DMS79 (cell line): Measurements from ENCODE around the gene MEMO1.
"Not testable (repeated sequence)": the region's sequence is repeated elsewhere in the genome, so short reads cannot be mapped to it uniquely, and the experiment has no call there.

Source experiments
- DNase-seq: peaks from one replicate; lab custom pipeline; 2025; lab: John Stamatoyannopoulos, UW

MEMO1 gene

DNA sequence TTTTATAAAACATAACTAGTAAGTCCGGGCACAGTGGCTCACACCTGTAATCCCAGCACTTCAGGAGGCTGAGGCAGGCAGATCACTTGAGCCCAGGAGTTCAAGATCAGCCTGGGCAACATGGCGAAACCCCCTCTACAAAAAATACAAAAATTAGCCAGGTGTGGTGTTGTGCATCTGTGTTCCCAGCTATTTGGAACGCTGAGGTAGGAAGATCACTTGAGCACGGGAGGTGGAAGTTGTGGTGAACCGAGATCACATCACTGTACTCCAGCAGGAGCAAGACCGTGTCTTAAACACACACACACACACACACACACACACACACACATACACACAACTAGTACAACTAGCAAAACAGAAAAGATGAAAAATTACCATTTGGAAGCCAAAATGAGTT is 103.3 kb downstream of the MEMO1 start:
- not testable (repeated sequence) for DNase-seq

DNA sequence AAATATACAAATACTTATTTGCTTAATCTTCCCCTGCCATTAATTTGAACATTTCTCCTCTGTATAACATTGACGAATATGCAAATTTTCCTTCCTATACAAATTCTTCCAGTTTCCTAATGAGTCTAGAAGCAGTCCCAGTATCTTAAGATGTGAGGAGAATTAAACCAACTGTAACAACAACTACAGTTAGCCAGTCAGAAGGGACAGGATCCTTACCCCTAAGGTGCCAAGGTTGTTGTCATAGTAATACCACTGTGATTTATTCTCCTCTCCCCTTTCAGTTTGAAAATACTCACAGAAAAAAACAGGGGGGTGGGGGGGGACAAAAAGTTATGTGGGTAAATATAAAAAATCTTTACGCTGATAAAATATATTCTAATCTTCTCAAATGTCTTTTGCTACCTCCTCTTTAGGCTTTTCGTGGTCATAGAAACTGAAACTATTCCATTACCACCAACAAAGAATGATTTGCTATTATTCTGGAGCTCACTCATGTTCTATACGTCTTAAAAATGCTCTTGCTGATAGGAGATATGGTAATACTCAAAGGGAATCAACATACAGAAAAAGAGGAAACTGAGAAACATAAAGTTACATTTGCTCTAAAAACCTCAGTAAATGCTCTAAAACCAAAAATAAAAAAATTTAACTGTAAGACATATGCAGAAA is 107.6 kb downstream of the MEMO1 start:
- no peak for DNase-seq

DNA sequence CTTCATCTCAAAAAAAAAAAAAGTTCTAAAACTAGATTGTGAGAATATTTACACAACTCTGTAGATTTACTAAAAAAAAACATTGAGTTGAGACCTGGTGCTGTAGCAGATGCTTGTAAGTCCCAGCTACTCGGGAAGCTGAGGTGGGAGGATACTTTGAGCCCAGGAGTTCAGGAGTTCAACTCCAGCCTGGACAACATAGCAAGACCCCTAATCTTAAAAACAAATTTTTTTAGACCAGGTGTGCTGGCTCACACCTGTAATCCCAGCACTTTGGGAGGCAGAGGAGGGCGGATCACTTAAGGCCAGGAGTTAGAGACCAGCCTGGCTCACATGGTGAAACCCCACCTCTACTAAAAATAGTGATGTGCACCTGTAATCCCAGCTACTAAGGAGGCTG is 108.9 kb downstream of the MEMO1 start:
- no peak for DNase-seq

DNA sequence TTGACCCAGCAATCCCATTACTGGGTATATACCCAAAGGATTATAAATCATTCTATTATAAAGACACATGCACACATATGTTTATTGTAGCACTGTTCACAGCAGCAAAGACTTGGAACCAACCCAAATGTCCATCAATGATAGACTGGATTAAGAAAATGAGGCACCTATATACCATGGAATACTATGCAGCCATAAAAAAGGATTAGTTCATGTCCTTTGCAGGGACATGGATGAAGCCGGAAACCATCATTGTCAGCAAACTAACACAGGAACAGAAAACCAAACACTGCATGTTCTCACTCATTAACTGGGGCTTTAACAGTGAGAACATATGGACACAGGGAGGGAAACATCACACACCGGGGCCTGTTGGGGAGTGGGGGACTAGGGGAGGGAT is 110.7 kb downstream of the MEMO1 start:
- not testable (repeated sequence) for DNase-seq

DNA sequence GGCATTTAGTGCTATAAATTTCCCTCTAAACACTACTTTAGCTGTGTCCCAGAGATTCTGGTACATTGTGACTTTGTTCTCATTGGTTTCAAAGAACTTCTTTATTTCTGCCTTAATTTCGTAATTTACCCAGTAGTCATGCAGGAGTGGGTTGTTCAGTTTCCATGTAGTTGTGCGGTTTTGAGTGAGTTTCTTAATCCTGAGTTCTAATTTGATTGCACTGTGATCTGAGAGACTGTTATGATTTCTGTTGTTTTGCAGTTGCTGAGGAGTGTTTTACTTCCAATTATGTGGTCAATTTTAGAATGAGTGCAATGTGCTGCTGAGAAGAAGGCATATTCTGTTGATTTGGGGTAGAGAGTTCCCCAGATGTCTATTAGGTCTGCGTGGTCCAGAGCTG is 112.5 kb downstream of the MEMO1 start:
- DNase-seq, result not testable (repeated sequence)

DNA sequence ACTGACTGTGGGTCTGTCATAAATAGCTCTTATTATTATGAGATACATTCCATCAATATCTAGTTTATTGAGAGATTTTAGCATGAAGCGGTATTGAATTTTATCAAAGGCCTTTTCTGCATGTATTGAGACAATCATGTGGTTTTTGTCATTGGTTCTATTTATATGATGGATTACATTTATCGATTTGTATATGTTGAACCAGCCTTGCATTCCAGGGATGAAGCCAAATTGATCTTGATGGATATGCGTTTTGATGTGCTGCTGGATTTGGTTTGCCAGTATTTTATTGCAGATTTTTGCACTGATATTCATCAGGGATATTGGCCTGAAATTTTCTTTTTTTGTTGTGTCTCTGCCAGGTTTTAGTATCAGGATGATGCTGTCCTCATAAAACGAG is 113.5 kb downstream of the MEMO1 start:
- DNase-seq, result not testable (repeated sequence)

DNA sequence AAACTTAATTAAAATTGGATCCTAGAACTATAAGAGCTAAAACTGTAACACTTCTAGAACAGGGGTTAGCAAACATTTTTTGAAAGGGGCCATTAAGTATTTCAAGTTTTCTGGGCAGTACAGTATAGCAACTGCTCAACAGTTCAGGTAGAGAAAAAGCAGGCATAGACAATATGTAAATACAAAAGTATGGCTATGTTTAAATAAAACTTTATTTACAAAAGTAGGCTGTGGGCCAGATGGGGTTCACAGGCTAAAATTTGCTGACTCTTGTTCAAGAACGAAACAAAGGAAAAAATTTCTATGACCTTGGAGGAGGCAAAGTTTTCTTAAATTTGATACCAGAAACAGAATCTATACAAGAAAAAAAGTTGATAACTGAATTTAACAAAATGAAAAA is 114.5 kb downstream of the MEMO1 start:
- DNase-seq, result no peak

DNA sequence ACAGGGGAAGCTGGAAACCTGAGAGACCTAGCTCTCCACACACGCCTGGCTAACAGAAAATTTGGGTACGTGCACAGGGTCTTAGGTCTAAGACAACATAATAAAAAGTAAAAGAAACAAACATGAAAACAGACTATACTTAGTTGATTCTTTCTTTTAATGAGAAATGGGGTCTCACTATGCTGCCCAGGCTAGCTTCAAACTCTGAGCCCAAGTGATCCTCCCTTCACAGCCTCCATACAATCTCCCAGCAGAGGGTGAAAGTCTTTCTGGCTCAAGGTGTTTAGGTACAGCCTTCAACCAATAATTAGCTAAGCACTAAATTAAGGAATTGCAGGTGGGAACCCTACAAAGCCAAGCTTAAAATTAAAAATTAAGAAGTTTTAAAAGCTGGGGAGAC is 116.2 kb downstream of the MEMO1 start:
- no peak for DNase-seq

DNA sequence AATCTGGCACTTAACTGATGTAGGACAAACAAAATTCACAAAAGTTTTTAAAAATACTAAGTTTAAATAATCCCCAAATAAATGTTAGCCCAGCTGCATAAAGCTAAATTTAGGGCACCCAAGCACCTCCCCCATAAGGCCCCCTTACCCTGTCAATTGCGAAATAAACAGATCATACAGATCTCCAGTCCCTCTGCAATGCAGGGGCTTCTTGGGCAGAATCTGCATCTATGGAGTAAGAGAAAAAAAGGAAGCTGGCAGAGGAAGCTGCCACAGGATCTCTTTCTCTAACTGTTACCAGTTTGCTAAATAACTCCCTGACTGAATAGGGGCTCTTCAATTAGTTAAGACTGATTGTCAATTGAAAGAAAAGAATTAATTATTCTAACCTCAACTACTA is 117.7 kb downstream of the MEMO1 start:
- DNase-seq, result no peak

DNA sequence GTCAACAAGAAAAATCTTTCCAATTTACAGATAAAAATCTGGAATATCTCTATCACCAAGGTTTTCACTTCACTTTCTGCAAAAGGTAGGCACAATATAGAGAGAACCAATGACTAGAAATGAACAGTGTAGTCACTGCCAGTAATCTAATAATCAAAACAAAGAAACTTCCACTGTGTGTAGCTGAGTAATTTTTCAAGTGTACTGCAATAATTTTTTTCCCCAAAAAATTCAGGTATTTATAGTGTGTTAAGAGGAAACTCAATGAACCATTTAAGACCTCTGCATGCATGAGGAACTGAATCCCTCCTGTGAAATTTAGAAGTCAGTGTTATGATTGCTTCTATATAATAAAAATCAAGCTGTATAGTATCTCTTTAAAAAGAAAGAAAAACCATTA is 121.8 kb downstream of the MEMO1 start:
- DNase-seq, result no peak

DNA sequence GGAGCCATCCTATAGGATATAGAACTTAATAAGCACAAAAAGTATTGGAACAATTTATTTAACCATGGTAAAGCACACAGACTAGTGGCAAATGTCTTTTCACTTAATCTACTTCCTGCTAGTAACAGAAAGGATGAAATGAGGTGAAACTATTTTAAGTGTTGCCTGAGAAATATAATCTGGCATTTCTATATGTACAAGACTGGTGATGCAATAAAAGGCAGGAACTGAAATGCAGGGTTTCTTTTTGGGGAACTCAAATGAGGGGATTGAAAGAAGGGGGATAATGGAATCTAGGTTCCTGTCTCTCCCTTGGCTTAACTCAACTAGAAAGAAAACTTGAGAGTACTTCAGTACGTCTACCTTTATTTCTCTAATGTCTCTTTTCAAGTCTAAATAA is 122.3 kb downstream of the MEMO1 start:
- no peak for DNase-seq

DNA sequence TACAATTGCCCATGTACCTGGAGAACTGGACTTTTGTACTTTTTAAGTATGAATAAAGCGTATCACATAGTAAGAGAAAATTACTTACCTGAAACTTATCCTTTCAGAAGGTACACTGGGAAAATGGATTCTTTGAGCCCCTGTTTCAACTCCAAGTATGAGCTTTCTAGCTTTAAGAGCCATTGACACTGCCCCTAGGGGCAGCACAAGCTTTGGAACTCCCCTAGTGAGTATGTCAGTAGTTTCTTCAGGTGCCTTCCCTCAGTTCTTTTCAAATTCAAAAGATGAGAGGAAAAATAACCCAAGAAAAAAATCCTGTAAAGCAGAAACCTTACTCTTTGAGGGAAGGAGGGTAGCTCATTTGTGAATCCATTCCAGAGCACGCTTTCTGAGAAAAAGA is 124.1 kb downstream of the MEMO1 start:
- no peak for DNase-seq

DNA sequence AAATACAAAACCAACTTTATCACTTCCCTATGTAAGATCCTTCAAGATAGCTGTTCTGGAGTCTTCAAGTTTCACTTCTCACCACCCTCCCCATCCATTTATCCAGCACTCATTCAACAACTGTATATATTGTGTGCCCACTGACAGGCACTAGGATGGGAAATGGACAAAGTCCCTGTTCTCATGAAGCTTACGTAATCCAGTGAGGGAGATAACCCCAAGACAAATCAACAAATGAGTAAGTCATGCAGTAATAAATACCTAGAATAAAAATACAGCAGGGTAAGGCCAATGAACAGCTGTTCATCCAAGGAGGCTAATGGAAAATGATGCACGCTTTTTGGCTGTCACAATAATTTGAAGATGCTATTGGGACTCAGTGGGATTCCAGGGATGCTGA is 133.8 kb downstream of the MEMO1 start:
- DNase-seq, result no peak

DNA sequence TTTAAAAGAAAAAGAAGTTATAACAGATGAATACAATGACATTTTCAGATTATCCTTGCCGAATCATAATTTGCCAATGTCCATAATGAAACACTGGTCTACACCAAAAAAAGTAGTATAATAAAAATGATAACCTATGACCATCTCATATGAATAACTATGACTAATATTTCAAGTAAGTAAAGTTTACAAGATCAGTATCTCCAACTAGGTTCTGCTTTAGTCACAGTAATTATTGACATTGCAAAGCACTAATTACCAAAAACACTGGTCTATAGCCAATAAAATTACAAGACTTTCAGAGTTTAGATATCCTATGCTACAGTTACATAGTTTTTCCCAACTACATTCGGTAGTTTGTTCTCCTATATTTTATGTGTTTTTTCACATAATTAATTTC is 136.7 kb downstream of the MEMO1 start:
- DNase-seq, result no peak

DNA sequence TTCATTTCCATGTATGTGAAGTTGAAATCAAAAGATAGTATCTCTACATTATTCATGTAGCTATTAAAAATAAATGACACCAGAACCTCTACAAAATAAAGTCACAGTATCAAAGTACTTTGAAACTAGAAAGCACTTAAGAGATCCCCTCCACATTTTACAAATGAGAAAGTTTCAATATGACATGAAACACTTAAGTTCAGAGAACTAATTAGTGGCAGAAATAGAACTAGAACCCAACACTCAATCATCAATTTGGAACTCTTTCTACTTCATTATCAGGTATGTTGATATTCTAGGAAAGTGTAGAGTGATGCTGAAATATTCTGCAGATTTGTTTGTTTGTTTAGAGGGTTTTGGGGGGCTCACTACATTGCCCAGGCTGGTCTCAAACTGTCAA is 145.6 kb downstream of the MEMO1 start:
- DNase-seq, result no peak

DNA sequence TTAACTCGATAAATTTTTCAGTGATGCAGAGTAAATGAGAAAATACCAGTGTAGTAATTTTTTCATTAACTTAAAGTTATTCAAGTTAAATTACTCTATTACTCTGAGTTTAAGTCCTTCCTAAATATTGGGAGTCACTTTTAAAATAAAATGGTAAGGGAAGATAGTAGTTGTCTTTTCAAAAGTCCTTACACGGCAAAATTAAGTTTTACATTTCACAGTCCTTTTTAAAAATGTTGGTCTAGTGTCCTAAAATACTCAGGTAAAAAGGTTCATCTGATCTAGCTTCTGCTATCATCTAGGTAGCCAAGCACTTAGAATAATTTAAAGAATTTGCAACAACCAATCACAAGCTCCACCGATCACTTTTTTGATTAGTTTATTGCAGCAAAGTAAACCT is 146.9 kb downstream of the MEMO1 start:
- no peak for DNase-seq

DNA sequence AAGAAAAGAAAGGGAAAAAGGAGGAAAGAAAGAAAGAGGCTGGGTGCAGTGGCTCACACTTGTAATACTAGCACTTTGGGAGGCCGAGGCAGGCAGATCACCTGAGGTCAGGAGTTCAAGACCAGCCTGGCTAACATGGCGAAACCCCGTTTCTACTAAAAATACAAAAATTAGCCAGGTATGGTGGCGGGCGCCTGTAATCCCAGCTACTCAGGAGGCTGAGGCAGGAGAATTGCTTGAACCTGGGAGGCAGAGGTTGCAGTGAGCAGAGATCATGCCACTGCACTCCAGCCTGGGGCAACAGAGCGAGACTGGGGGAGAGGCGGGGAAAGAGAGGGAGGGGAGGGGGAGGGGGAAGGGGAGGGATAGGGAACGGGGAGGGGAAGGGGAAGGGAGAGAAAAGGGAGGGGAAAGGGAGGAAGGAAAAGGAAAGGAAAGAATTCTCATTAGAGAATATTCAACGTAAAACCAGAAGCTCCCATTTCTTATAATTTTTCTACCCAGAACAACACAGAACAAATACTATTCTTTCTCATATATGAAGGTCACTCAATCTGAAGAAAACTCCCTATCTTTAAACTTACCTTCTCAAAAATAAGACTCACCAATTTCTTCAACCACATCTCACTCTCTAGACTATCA is 147.7 kb downstream of the MEMO1 start:
- not testable (repeated sequence) for DNase-seq

DNA sequence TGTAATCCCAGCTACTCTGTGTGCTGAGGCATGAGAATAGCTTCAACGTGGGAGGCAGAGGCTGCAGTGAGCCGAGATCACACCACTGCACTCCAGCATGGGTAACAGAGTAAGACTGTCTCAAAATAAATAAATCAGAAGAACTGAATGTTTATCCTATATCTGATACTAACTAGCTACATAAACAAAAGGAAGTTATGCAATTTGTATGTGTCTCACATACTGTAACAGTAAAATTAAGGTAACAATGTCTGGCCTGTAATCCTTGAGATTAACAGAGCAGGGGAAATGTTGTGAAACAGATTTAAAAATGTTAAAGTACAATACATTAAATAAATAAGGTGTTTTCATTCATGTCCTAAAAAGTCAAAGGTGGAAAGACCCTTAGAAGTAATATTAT is 150.8 kb downstream of the MEMO1 start:
- DNase-seq, result no peak

DNA sequence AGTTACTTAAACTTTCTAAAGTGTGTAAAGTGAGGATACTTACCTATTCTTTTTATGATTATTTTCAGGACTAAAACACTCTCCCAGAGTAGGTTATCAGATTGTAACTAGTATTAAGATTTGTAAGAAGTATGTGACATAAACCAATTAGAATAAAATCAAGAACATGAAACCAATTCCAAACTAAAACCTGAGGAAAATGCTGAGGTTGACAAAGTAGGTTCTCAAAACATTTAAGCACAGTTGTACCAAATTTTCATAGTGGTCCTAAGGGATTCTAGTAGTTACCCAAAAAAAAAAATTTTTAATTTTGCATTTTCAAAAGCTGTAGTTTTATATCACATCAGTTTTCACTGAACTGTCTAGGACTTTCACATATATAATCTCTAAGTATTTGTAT is 157.3 kb downstream of the MEMO1 start:
- DNase-seq, result no peak

DNA sequence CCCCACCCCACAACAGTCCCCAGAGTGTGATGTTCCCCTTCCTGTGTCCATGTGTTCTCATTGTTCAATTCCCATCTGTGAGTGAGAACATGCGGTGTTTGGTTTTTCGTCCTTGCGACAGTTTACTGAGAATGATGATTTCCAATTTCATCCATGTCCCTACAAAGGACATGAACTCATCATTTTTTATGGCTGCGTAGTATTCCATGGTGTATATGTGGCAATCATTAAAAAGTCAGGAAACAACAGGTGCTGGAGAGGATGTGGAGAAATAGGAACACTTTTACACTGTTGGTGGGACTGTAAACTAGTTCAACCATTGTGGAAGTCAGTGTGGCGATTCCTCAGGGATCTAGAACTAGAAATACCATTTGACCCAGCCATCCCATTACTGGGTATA is 168.7 kb downstream of the MEMO1 start:
- DNase-seq, result not testable (repeated sequence)

DNA sequence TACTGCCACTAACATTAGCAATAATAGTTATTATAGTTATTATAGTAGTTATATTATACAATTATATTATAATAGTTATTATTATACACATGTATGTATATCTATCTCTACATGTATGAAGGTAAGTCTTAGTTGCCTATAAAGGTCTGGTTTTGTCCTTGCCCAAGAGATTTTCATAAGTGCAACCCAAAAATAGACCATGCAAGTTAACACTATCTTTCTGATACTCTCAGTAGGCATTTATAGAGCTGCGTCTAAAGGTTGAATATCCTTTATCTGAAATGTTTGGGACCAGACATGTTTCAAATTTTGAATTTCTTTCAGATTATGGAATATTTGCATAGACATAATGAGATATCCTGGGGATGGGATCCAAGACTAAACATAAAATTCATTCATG is 175.4 kb downstream of the MEMO1 start:
- DNase-seq, result no peak

DNA sequence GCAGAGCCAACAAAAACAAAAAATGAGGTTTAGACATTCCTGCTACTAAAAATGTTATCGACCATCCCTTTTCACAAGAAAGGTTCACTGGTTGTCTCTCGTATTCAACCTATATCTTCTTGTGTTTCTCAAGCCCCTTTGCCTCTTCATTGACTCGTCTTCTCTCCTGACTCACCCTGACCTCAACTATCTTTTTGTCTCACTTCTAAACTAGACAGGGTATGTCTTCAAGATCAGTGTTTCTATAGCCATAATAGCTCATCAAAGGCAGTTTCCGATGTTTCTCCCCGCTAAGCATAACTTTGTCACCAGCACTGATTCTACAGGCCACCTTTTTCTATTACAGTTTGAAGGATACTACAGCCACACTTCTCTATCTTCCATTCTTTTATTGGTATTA is 178.4 kb downstream of the MEMO1 start:
- DNase-seq, result no peak

DNA sequence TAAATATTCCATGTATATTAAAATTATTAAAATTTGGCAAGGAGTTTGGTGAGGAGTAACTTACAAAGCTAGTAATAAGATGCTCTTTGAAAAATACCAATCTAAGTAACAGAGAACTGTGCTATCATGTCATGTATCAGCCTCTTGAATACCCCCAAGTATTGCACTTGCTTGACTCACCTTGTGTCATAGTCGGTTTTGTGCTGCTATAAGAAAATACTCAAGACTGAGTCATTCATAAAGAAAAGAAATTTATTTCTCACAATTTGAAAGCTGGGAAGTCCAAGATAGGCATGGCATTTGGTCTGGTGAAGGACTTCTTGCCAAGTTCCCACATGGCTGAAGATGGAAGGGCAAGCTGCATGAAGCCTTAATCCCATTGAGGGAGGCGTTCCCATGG is 179.2 kb downstream of the MEMO1 start:
- no peak for DNase-seq

DNA sequence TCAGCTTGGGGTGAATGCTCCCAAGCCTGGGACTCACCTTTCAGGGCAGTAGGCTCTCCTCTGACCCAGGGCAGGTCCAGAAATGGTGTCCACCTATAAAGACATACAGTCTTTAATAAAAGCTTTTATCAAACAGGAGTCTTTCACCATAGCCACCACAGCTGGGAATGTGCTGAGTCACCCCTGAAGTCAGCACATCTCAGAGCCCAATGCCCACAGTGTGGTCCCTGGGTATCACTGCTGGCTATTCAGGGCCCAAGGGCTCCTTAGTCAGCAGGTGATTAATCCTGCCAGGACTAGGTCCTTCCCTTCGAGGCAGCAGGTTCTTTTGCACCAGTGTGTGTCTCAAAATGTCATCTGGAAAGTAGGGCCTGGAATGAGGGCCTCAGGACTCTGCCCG is 181.9 kb downstream of the MEMO1 start:
- no peak for DNase-seq
